Measurements from ENCODE around the gene RPL6.
"Not testable (repeated sequence)": the region's sequence is repeated elsewhere in the genome, so short reads cannot be mapped to it uniquely, and the experiment has no call there.

The RPL6 gene

DNA sequence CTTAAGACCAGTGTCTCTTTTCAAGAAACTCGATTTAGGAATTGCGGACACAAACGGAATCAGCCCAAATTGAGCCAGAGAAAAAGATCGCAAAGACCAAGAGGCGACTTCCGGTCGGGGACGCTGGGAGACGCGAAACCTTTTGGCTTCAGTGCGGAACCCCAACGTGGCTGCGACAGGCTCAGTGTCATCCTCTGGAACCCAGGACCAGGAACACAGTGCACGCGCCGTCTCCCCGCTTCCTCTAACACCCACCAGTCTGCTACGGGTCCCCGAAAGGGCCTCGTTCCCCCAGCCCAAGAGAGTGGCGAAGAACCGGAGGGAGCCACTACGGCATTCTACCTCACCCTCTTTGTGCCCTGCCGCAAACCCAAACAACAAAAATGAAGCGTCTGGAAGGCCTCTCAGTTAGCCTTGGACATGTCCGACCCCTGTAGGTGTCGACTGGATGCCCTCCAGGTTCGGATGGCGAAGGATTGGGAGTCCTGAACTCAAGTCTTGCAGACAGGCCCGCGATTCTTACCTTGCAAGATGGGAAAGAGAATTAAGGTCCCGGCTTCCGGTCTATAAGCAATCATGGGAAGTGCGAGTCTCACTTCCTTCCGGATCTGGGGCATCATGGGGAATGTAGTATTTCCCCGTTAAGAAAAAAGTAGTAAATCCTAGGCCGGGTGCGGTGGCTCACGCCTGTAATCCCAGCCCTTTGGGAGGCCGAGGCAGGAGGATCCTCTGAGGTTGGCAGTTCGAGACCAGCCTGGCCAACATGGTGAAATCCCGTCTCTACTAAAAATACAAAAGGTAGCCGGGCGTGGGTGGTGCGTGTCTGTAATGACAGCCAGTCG, at the start of gene RPL6:
RPL6 (minus strand) TSS at position 542 of the 842 bp plus-strand sequence. CDS start 949 bp downstream, outside the sequence.
- peak within 1 kb of the TSS; percentile 99 for H3K4me3 Mint-ChIP-seq
- H3K27me3 Mint-ChIP-seq = no peaks in the 10 kb centered on the region
- peaks cover 31% of the 10 kb centered on the region for H3K4me1 Mint-ChIP-seq (ENCODE audit: low read depth)
- intact Hi-C loops (cut with micrococcal nuclease) = no loop called here
- peaks cover 53% of the 10 kb centered on the region for H3K36me3 Mint-ChIP-seq (ENCODE audit: low read depth)
- peak within 1 kb of the TSS; percentile 98 for H3K27ac Mint-ChIP-seq
- H3K9me3 Mint-ChIP-seq = no peaks in the 10 kb centered on the region

DNA sequence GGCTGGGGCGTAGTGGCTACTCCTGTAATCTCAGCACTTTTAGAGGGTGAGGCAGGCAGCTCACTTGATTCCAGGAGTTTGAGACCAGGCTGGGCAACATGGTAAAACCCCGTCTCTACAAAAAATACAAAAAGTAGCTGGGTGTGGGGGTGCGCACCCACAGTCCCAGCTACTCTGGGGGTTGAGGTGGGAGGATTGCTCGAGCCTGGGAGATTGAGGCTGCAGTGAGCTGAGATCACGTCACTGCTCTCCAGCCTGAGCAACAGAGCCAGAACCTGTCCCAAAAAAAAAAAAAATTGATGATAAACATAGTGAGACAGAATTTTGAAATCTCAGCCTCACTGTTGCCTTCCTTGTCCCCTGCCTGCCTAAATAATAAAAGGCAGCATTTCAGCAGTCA, 49.3 kb upstream of the RPL6 start:
- peaks cover 81% of the 10 kb centered on the region for H3K36me3 Mint-ChIP-seq (ENCODE audit: low read depth)
- no peaks in the 10 kb centered on the region for H3K4me1 Mint-ChIP-seq (ENCODE audit: low read depth)
- intact Hi-C loops (cut with micrococcal nuclease) = no loop called here
- no peaks in the 10 kb centered on the region for H3K9me3 Mint-ChIP-seq
- H3K27ac Mint-ChIP-seq = no peak overlapping the region
- H3K4me3 Mint-ChIP-seq = no peak overlapping the region
- no peaks in the 10 kb centered on the region for H3K27me3 Mint-ChIP-seq

DNA sequence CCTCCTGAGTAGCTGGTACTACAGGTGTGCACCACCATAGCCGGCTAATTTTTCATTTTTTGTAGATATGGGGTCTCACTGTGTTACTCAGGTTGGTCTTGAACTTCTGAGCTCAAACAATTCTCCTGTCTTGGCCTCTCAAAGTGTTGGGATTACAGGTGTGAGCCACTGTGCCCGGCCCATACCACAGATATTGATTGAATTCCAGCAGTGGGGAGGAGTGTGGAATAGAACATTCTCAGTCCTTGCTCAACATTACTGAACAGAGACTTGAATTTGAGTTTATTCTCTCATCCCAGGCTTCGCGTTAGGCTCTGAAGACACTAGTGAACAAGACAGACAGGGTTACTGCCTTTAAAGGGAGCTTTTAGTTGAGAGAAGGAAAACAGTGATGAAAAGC, 48.9 kb upstream of the RPL6 start:
- peaks cover 85% of the 10 kb centered on the region for H3K36me3 Mint-ChIP-seq (ENCODE audit: low read depth)

DNA sequence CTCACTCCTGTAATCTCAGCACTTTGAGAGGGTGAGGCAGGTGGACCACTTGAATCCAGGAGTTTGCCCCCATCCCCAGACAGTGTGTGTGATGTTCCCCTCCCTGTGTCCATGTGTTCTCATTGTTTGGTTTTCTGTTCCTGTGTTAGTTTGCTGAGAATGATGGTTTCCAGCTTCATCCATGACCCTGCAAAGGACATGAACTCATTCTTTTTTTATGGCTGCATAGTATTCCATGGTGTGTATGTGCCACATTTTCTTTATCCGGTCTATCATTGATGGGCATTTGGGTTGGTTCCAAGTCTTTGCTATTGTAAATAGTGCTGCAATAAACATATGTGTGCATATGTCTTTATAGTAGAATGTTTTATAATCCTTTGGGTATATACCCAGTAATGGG, 47.7 kb upstream of the RPL6 start:
- H3K27ac Mint-ChIP-seq; H3K27me3 Mint-ChIP-seq; H3K4me1 Mint-ChIP-seq (ENCODE audit: low read depth); intact Hi-C loops (cut with micrococcal nuclease); H3K4me3 Mint-ChIP-seq; H3K9me3 Mint-ChIP-seq: not testable (repeated sequence)
- peaks cover 95% of the 10 kb centered on the region for H3K36me3 Mint-ChIP-seq (ENCODE audit: low read depth)

More for the DNA sequence above, 48.9 kb upstream of the RPL6 start:
- intact Hi-C loops (cut with micrococcal nuclease) = no loop called here
- Mint-ChIP-seq H3K4me1 (ENCODE audit: low read depth) (no peaks in the 10 kb centered on the region), H3K4me3 (no peak overlapping the region), H3K9me3 (no peaks in the 10 kb centered on the region), H3K27ac (no peak overlapping the region), H3K27me3 (no peaks in the 10 kb centered on the region)

DNA sequence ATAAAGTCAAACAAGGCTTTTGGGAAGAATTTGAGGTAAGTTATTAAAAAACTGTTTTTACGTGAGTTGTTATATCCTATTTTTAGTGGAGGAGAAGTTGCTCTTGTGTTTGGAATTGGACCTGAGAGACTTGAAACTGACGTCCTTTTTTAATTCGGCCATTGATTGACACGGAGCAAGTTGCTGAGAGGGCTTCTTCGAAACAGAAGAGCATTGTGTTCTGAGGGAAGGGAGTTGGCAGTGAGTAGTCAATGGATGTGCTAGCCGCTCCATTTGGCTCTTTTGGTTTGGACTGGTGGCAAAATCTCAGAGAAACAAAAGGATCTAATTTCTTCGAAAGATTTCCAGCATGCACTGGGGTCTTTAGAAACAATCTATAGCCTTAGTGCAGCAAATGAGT, 46.6 kb upstream of the RPL6 start:
- Mint-ChIP-seq H3K4me3 (no peak overlapping the region), H3K27me3 (no peaks in the 10 kb centered on the region), H3K4me1 (ENCODE audit: low read depth) (no peaks in the 10 kb centered on the region), H3K9me3 (no peaks in the 10 kb centered on the region), H3K27ac (no peak overlapping the region), H3K36me3 (ENCODE audit: low read depth) (peaks cover 89% of the 10 kb centered on the region)
- intact Hi-C loops (cut with micrococcal nuclease) = no loop called here

DNA sequence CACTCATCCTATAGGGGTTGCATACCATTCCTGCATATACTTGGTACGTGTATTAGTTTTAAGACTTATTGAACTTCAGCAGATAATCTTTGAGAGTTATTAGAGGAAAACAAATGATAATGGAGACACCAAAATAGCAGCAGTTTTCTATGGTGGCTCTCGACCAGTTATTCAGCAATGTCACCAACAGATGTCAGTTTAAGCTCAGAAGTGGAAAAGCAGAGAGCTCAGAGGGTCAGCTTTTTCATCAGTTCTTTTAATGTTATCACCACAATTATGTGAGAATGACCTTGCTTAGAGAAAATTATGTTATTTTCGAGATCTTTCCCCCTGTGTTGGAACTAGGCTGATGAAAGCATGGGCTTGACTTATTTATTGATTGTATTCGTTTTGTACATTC, 41.3 kb upstream of the RPL6 start:
- Mint-ChIP-seq H3K4me3 (no peak overlapping the region), H3K36me3 (ENCODE audit: low read depth) (peaks cover 90% of the 10 kb centered on the region)

DNA sequence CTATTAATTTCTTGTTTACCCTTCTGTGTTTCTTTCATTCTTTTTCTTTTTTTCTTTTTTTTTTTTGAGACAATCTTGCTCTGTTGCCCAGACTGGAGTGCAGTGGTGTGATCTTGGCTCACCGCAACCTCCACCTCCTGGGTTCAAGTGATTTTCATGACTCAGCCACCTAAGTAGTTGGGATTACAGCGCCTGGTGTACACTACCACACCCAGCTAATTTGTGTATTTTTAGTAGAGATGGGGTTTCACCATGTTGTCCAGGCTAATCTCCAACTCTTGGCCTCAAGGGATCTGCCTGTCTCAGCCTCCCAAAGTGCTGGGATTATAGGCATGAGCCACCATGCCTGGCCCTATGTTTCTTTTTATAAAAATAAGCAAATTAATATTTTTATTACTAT, 38.8 kb upstream of the RPL6 start:
- peaks cover 72% of the 10 kb centered on the region for H3K36me3 Mint-ChIP-seq (ENCODE audit: low read depth)
- H3K9me3 Mint-ChIP-seq; H3K27me3 Mint-ChIP-seq; H3K4me3 Mint-ChIP-seq; H3K27ac Mint-ChIP-seq; H3K4me1 Mint-ChIP-seq (ENCODE audit: low read depth); intact Hi-C loops (cut with micrococcal nuclease): not testable (repeated sequence)

More for the DNA sequence above, 41.3 kb upstream of the RPL6 start:
- intact Hi-C loops (cut with micrococcal nuclease) = no loop called here
- no peak overlapping the region for H3K27ac Mint-ChIP-seq
- H3K9me3 Mint-ChIP-seq = no peaks in the 10 kb centered on the region
- H3K4me1 Mint-ChIP-seq (ENCODE audit: low read depth) = no peaks in the 10 kb centered on the region
- H3K27me3 Mint-ChIP-seq = no peaks in the 10 kb centered on the region

DNA sequence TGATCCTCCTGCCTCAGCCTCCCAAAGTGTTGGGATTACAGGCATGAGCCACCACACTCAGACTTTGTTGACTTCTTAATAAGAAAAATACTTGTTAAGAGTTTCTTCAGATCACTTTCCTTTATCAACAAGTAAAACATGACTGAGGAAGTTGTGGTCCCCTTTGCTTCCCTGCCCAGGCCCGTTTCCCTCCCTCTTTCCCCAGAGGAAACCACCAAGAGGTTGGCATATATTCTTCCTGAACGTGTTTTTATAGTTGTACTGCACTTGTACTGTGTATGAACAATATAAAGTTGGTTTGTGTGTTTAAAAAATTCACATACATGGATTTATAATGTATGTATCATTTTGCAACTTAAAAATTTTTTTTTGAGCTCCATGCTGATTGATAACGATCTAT, 37.7 kb upstream of the RPL6 start:
- H3K4me1 Mint-ChIP-seq (ENCODE audit: low read depth) = no peaks in the 10 kb centered on the region
- H3K36me3 Mint-ChIP-seq (ENCODE audit: low read depth) = peaks cover 63% of the 10 kb centered on the region
- H3K27ac Mint-ChIP-seq = no peak overlapping the region
- H3K4me3 Mint-ChIP-seq = no peak overlapping the region
- intact Hi-C loops (cut with micrococcal nuclease) = no loop called here
- H3K9me3 Mint-ChIP-seq = no peaks in the 10 kb centered on the region
- H3K27me3 Mint-ChIP-seq = no peaks in the 10 kb centered on the region

DNA sequence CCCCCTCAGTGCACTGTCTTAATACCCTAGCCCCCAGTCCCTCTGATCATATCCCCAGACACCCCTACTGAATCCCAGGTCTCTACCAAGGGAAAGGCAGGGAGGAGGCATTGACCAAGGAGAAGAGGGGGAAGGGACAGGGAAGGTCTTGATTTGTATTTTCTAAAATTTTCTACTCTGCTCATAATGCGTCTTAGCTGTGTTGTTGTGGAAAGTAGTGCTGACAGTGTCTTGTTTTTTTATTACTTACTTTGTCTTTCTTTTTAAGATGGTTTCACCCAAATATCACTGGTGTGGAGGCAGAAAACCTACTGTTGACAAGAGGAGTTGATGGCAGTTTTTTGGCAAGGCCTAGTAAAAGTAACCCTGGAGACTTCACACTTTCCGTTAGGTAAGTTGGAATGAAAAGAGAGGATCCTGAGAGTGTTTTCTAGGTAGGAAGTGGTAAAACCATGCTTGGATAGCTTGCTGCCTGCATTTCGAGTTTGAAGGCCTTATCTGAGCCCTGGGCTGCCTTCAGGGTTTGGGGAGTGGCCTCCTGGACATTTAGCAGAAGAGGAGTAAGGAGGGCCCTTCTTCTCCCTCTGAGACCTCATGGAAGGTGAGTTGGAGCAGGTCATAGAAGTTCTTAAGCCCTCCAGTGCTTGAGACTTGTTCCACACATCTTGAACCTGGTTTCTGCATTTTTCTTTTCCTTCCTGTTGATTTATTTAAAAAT, 36.8 kb upstream of the RPL6 start:
- no peak overlapping the region for H3K27ac Mint-ChIP-seq

DNA sequence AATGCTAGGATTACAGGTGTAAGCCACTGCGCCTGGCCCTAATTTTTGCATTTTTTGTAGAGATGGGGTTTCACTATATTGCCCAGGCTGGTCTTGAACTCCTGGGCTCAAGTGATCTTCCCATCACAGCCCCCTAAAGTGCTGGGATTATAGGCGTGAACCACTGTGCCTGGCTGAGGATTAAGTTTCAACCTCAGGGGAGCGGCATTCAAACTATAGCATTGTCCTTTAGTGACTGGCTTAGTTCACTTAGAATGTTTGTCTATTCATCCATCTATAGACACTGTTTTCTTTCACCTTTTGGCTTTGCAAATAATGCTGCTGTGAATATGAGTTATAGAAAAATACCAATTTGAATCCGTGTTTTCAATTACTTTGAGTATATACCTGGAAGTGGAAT, 34.5 kb upstream of the RPL6 start:
- intact Hi-C loops (cut with micrococcal nuclease) = no loop called here

More for the DNA sequence above, 36.8 kb upstream of the RPL6 start:
- Mint-ChIP-seq H3K9me3 (no peaks in the 10 kb centered on the region), H3K4me1 (ENCODE audit: low read depth) (no peaks in the 10 kb centered on the region), H3K36me3 (ENCODE audit: low read depth) (peaks cover 61% of the 10 kb centered on the region), H3K27me3 (no peaks in the 10 kb centered on the region), H3K4me3 (no peak overlapping the region)
- intact Hi-C loops (cut with micrococcal nuclease) = no loop called here

DNA sequence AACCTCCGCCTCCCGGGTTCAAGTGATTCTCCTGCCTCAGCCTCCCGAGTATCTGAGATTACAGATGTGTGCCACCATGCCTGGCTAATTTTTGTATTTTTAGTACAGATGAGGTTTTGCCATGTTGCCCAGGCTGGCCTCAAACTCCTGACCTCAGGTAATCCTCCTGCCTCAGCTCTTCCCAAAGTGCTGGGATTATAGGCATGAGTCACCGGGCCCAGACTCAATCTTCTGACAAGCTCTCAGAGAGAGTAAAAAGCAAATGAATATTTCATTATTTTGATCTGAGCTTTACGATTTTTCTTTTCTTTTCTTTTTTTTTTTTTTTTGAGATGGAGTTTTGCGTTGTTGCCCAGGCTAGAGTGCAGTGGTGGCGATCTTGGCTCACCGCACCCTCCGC, 31.2 kb upstream of the RPL6 start:
- H3K9me3 Mint-ChIP-seq; H3K27me3 Mint-ChIP-seq; H3K4me1 Mint-ChIP-seq (ENCODE audit: low read depth); H3K36me3 Mint-ChIP-seq (ENCODE audit: low read depth); H3K4me3 Mint-ChIP-seq; H3K27ac Mint-ChIP-seq; intact Hi-C loops (cut with micrococcal nuclease): not testable (repeated sequence)

More for the DNA sequence above, 34.5 kb upstream of the RPL6 start:
- Mint-ChIP-seq H3K9me3 (no peaks in the 10 kb centered on the region), H3K4me3 (no peak overlapping the region), H3K36me3 (ENCODE audit: low read depth) (peaks cover 39% of the 10 kb centered on the region), H3K4me1 (ENCODE audit: low read depth) (no peaks in the 10 kb centered on the region), H3K27me3 (no peaks in the 10 kb centered on the region), H3K27ac (no peak overlapping the region)

DNA sequence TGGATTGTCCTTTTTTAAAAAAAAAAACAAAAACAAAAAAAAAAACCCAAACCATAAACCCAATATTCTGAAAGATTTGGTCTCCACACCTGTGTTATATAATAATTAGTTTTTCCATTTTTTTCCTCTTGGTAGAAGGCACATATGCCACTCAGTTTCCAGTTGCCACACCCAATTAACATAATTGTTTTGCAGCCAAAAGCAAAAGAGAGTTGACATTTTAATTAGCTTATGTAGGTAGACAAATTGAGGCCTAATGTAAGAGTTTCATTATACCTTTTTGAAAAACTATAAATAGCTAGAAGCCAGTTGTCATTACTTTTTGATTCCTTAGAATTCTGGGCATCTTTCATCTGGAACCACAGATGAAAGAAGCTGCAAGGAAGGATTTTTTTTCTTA, 30.4 kb upstream of the RPL6 start:
- H3K27ac Mint-ChIP-seq = no peak overlapping the region
- no peaks in the 10 kb centered on the region for H3K27me3 Mint-ChIP-seq
- peaks cover 6% of the 10 kb centered on the region for H3K36me3 Mint-ChIP-seq (ENCODE audit: low read depth)
- no peaks in the 10 kb centered on the region for H3K9me3 Mint-ChIP-seq
- H3K4me3 Mint-ChIP-seq = no peak overlapping the region
- H3K4me1 Mint-ChIP-seq (ENCODE audit: low read depth) = peaks cover 6% of the 10 kb centered on the region
- intact Hi-C loops (cut with micrococcal nuclease) = no loop called here

DNA sequence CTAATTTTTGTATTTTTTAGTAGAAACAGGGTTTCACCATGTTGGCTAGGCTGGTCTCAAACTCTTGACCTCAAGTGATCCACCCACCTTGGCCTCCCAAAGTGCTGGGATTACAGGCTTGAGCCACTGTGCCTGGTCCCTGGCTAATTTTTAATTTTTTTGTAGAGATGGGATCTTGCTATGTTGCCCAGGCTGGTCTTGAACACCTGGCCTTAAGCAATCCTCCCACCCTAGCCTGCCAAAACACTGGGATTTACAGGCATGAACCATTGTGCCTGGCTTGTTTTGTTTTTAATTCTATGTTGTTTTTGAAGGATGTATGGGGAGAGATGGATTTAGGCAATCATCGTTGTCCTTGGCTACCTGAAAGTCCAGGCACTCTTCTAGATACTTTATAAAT, 29.2 kb upstream of the RPL6 start:
- H3K4me1 Mint-ChIP-seq (ENCODE audit: low read depth); H3K27me3 Mint-ChIP-seq; H3K4me3 Mint-ChIP-seq; H3K27ac Mint-ChIP-seq; H3K36me3 Mint-ChIP-seq (ENCODE audit: low read depth); intact Hi-C loops (cut with micrococcal nuclease); H3K9me3 Mint-ChIP-seq: not testable (repeated sequence)

DNA sequence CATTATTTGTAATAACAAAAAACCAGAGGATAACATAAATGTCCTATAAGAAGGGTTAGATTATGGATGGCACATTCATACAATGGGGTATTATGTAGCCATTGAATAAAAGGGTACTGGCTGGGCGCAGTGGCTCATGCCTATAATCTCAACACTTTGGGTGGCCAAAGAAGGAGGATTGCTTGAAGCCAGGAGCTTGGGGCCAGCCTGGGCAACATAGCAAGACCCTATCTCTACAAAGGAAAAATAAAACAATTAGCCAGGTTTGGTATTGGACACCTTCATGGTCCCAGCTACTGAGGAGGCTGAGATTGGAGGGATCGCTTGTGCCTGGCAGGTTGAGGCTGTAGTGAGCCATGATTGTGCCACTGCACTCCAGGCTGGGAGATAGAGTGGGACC, 24.1 kb upstream of the RPL6 start:
- H3K36me3 Mint-ChIP-seq (ENCODE audit: low read depth) = peaks cover 11% of the 10 kb centered on the region
- no peak overlapping the region for H3K27ac Mint-ChIP-seq
- no peaks in the 10 kb centered on the region for H3K27me3 Mint-ChIP-seq
- H3K9me3 Mint-ChIP-seq = no peaks in the 10 kb centered on the region
- H3K4me1 Mint-ChIP-seq (ENCODE audit: low read depth) = peaks cover 6% of the 10 kb centered on the region
- H3K4me3 Mint-ChIP-seq = no peak overlapping the region
- intact Hi-C loops (cut with micrococcal nuclease) = no loop called here

All from dendritic cell treated with granulocyte-macrophage colony-stimulating factor and Interleukin-4, amounts not matched to agents 40 ng/mL and 50 ng/mL, for 4 days (primary cell).